Measurements from ENCODE around the gene MEPE. TPM values are rescaled to one million over a fixed set of nuclear protein-coding genes. Genes with fewer than 3 reads are reported as not detected.

The MEPE gene
- polyA plus RNA-seq, 1 donor from 2014 or later, result not detected

GRCh38 chr4:87895964-87896621, 63.3 kb downstream of the MEPE start:
- H4K20me1 ChIP-seq (ENCODE audit: insufficient read depth), result no peaks in the 10 kb centered on the region
- TF ChIP-seq SMC3 (conservative IDR thresholded peaks at IDR 0.05; ENCODE audit: poor library complexity) (no peak), EZH2 (IDR thresholded peaks at IDR 0.05; ENCODE audit: borderline replicate concordance, insufficient read depth, low read length, poor library complexity, severe bottlenecking) (no peak), REST (IDR thresholded peaks at IDR 0.05; ENCODE audit: borderline replicate concordance) (no peak), EP300 (conservative IDR thresholded peaks at IDR 0.05; ENCODE audit: poor library complexity, severe bottlenecking) (no peak), MXI1 (conservative IDR thresholded peaks at IDR 0.05; ENCODE audit: poor library complexity, severe bottlenecking) (no peak), RAD21 (conservative IDR thresholded peaks at IDR 0.05) (no peak), CTCF (IDR thresholded peaks at IDR 0.05; ENCODE audit: poor library complexity, severe bottlenecking) (no peak), POLR2AphosphoS5 (IDR thresholded peaks at IDR 0.05) (no peak), TAF1 (IDR thresholded peaks at IDR 0.05; ENCODE audit: low read depth) (no peak)

More at GRCh38 chr4:87895964-87896621, 63.3 kb downstream of the MEPE start:
- Histone ChIP-seq H3K27me3 (ENCODE audit: insufficient read depth, low read depth, low read length) (no peaks in the 10 kb centered on the region), H3K9me3 (ENCODE audit: low read length) (no peaks in the 10 kb centered on the region), H3K36me3 (ENCODE audit: insufficient read depth, low read length) (no peaks in the 10 kb centered on the region), H3K79me2 (replicated peaks; ENCODE audit: insufficient read depth, low read length) (no peaks in the 10 kb centered on the region), H3K9me2 (ENCODE audit: insufficient read depth, low read length) (no peaks in the 10 kb centered on the region), H3K9ac (ENCODE audit: low read length) (no peak overlapping the region), H3K27ac (ENCODE audit: low read length) (no peak overlapping the region), H3K4me3 (ENCODE audit: low read length) (no peak overlapping the region), H2AFZ (ENCODE audit: low read depth, low read length) (no peak overlapping the region), H3F3A (ENCODE audit: insufficient read depth, low read length, poor library complexity, severe bottlenecking) (no peaks in the 10 kb centered on the region), H3K4me2 (ENCODE audit: low read length) (no peak overlapping the region)

Other genes starting within 250 kb of the MEPE start
- not detected in 2 replicates for gene DSPP, start 224.4 kb upstream of the MEPE start, polyA plus RNA-seq
- gene DMP1, start 182.7 kb upstream of the MEPE start, polyA plus RNA-seq, result 0.20 and 0.48 TPM in 2 replicates
- gene IBSP, start 33.4 kb upstream of the MEPE start, polyA plus RNA-seq, result not detected in 2 replicates
- 0.35 and 0.52 TPM in 2 replicates for gene SPP1, start 142.7 kb downstream of the MEPE start, polyA plus RNA-seq
- 49.0 and 54.8 TPM in 2 replicates for gene PKD2, start 174.7 kb downstream of the MEPE start, polyA plus RNA-seq